ENCODE measurements around the gene PHLPP1.

DNA sequence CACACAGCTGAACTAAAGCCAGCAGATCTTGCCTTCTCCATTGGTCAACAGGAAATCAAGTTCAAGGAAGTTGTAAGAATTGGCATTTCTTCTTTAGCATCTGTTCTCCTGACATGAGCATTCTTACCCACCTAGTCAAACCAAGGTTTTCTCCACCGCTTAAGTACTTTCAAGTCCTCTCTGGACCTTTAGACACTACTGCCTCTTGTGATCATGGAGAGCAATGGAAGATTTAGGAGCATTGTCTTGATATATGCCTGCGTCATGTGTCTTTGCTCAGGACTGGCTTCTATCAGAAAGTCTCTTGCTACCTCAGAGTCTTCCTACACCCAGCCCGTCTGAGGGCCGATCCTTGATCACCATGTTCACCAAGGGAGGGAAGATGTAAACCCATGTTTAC is 262.2 kb downstream of the PHLPP1 start:
- TF ChIP-seq POLR2A (IDR thresholded peaks at IDR 0.05) = no peak
- no peak for TF ChIP-seq CTCF (IDR thresholded peaks at IDR 0.05)

Measured in Peyer's patch (tissue), 4 donors.